H9 (cell line): Measurements from ENCODE around the gene CLEC4C. TPM values are rescaled to one million over a fixed set of nuclear protein-coding genes. Genes with fewer than 3 reads are reported as not detected.

Experiments used
- DNase-seq: peaks from one replicate; pipeline ENCODE4 v3.0.0-alpha.2; 2017
- H2AFZ ChIP-seq: one replicate; pipeline ENCODE4 v1.6.1; 2013; ENCODE audit warnings: mild to moderate bottlenecking, low read length, control low read depth, moderate library complexity
- H2AK5ac ChIP-seq: 2 replicates; pipeline ENCODE4 v1.6.1; 2013; ENCODE audit warnings: low read length, control low read depth, mixed read lengths; ENCODE audit not compliant: insufficient read length
- H2BK120ac ChIP-seq: one replicate; pipeline ENCODE4 v1.6.1; 2013; ENCODE audit warnings: low read depth, mild to moderate bottlenecking, low read length, control low read depth, inconsistent platforms; ENCODE audit not compliant: poor library complexity, severe bottlenecking
- H2BK12ac ChIP-seq: 2 replicates; pipeline ENCODE4 v1.6.1; 2013; ENCODE audit warnings: low read length, control low read depth, mixed read lengths, low read depth; ENCODE audit not compliant: insufficient read length
- H2BK15ac ChIP-seq: 2 replicates; pipeline ENCODE4 v1.6.1; 2013; ENCODE audit warnings: low read depth, low read length, control low read depth
- H2BK20ac ChIP-seq: one replicate; pipeline ENCODE4 v1.6.1; 2013; ENCODE audit warnings: low read depth, mild to moderate bottlenecking, low read length, control low read depth, inconsistent platforms; ENCODE audit not compliant: poor library complexity, severe bottlenecking
- H2BK5ac ChIP-seq: 2 replicates; pipeline ENCODE4 v1.6.1; 2013; ENCODE audit warnings: low read length, control low read depth, mixed read lengths; ENCODE audit not compliant: insufficient read length
- H3K14ac ChIP-seq: 2 replicates; pipeline ENCODE4 v1.6.1; 2013; ENCODE audit warnings: low read length, control low read depth; ENCODE audit not compliant: insufficient read depth
- H3K18ac ChIP-seq: 2 replicates; pipeline ENCODE4 v1.6.1; 2013; ENCODE audit warnings: low read depth, mild to moderate bottlenecking, mixed read lengths, low read length, control low read depth; ENCODE audit not compliant: insufficient read length
- H3K23ac ChIP-seq: 2 replicates; pipeline ENCODE4 v1.6.1; 2013; ENCODE audit warnings: low read length, control low read depth, mixed read lengths, low read depth; ENCODE audit not compliant: insufficient read length
- H3K23me2 ChIP-seq: 2 replicates; pipeline ENCODE4 v1.6.1; 2013; ENCODE audit warnings: low read depth, mild to moderate bottlenecking, mixed read lengths, low read length, control low read depth; ENCODE audit not compliant: insufficient read length, poor library complexity, severe bottlenecking
- H3K27ac ChIP-seq: 2 replicates; pipeline ENCODE4 v1.5.1; 2013; ENCODE audit warnings: low read length, control low read depth, mixed read lengths, low read depth; ENCODE audit not compliant: insufficient read length
- H3K27me3 ChIP-seq: 2 replicates; pipeline ENCODE4 v1.6.1; 2013; ENCODE audit warnings: low read length, control low read depth, inconsistent platforms; ENCODE audit not compliant: insufficient read depth
- H3K4ac ChIP-seq: 2 replicates; pipeline ENCODE4 v1.6.1; 2013; ENCODE audit warnings: low read depth, mild to moderate bottlenecking, control low read depth, inconsistent platforms, low read length, moderate library complexity
- H3K4me1 ChIP-seq: 2 replicates; pipeline ENCODE4 v1.6.1; 2013; ENCODE audit warnings: low read length, control low read depth, inconsistent platforms; ENCODE audit not compliant: insufficient read depth
- H3K4me2 ChIP-seq: 2 replicates; pipeline ENCODE4 v1.6.1; 2013; ENCODE audit warnings: low read length, control low read depth, mixed read lengths; ENCODE audit not compliant: insufficient read length, insufficient read depth
- H3K56ac ChIP-seq: 2 replicates; pipeline ENCODE4 v1.6.1; 2013; ENCODE audit warnings: low read depth, mild to moderate bottlenecking, mixed read lengths, low read length, control low read depth; ENCODE audit not compliant: insufficient read length
- H3K79me1 ChIP-seq: 2 replicates; pipeline ENCODE4 v1.6.1; 2013; ENCODE audit warnings: low read depth, mild to moderate bottlenecking, moderate library complexity, low read length, control low read depth, inconsistent platforms; ENCODE audit not compliant: insufficient read depth, poor library complexity, severe bottlenecking
- H3K79me2 ChIP-seq: 2 replicates; pipeline ENCODE4 v1.6.1; 2013; ENCODE audit warnings: low read length, control low read depth, inconsistent platforms; ENCODE audit not compliant: insufficient read depth
- H3K9ac ChIP-seq: 2 replicates; pipeline ENCODE4 v1.6.1; 2013; ENCODE audit warnings: low read length, control low read depth, mixed read lengths; ENCODE audit not compliant: insufficient read length; ENCODE audit errors: extremely low read depth
- H3K9me3 ChIP-seq: one replicate; pipeline ENCODE4 v1.6.1; 2013; ENCODE audit warnings: low read depth, low read length, inconsistent platforms; ENCODE audit not compliant: control insufficient read depth
- H3T11ph ChIP-seq: one replicate; pipeline ENCODE4 v1.6.1; 2013; ENCODE audit warnings: mild to moderate bottlenecking, low read length, control low read depth, inconsistent platforms
- H4K20me1 ChIP-seq: one replicate; pipeline ENCODE4 v1.6.1; 2013; ENCODE audit not compliant: control insufficient read depth, insufficient read length, insufficient read depth
- H4K5ac ChIP-seq: 2 replicates; pipeline ENCODE4 v1.6.1; 2013; ENCODE audit warnings: low read depth, mild to moderate bottlenecking, mixed read lengths, low read length, control low read depth; ENCODE audit not compliant: insufficient read length
- H4K8ac ChIP-seq: replicated peaks from 2 replicates; pipeline ENCODE4 v1.6.1; 2013; ENCODE audit warnings: low read length, control low read depth, mixed read lengths, low read depth; ENCODE audit not compliant: insufficient read length
- H4K91ac ChIP-seq: 2 replicates; pipeline ENCODE4 v1.6.1; 2013; ENCODE audit warnings: low read depth, mild to moderate bottlenecking, moderate library complexity, mixed read lengths, low read length, control low read depth; ENCODE audit not compliant: insufficient read length
- H3K27ac Mint-ChIP-seq, 3 experiments: 2 replicates in 2 of 3; 3 replicates in 1 of 3; pipeline ENCODE4 v1.8.0; 2020 to 2021; ENCODE audit warnings: mixed read lengths in 3 of 3, mild to moderate bottlenecking in 1 of 3, moderate library complexity in 1 of 3
- H3K27me3 Mint-ChIP-seq: 2 replicates; pipeline ENCODE4 v1.8.0; 2021; ENCODE audit warnings: low read depth, mild to moderate bottlenecking, moderate library complexity, mixed read lengths
- H3K36me3 Mint-ChIP-seq, 3 experiments: 2 replicates in 2 of 3; 3 replicates in 1 of 3; pipeline ENCODE4 v1.8.0; 2020 to 2021; ENCODE audit warnings: low read depth in 3 of 3, mixed read lengths in 3 of 3; ENCODE audit not compliant: insufficient read depth in 1 of 3
- H3K4me1 Mint-ChIP-seq, 2 experiments: 2 replicates each; pipeline ENCODE4 v1.8.0; 2020; ENCODE audit warnings: mixed read lengths in 2 of 2
- H3K4me3 Mint-ChIP-seq, 2 experiments: 2 replicates in 1 of 2; 3 replicates in 1 of 2; pipeline ENCODE4 v1.8.0; 2020 to 2021; ENCODE audit warnings: mild to moderate bottlenecking in 2 of 2, mixed read lengths in 2 of 2, moderate library complexity in 1 of 2
- H3K9me3 Mint-ChIP-seq, 2 experiments: 2 replicates in 1 of 2; 3 replicates in 1 of 2; pipeline ENCODE4 v1.8.0; 2020; ENCODE audit warnings: mild to moderate bottlenecking in 2 of 2, mixed read lengths in 2 of 2, moderate library complexity in 1 of 2
- WGBS: extraction: QIAGEN DNeasy Blood & Tissue Kit; methylation state at CpG from one replicate; pipeline ENCODE4 v1.1.7; 2013; ENCODE audit warnings: missing lambda C conversion rate, low lambda C conversion rate, mixed read lengths; ENCODE audit not compliant: insufficient read length; ENCODE audit errors: extremely low coverage; 5-methylcytosine and 5-hydroxymethylcytosine counted together
- total RNA-seq: library from RNA; stranded (reverse); gene quantifications from 2 replicates; pipeline ENCODE4 v1.2.1, GENCODE V29; 2021
- TF ChIP-seq, protein P1 (sequence below): fragments of 200-600 bp; sonication (generic); conservative IDR thresholded peaks from 3 replicates; pipeline ENCODE4 v1.8.0; 2021; ENCODE audit warnings: antibody characterized with exemption, mild to moderate bottlenecking

Gene CLEC4C
- total RNA-seq, 1 experiment from 2014 or later, result 0.26 TPM

DNA sequence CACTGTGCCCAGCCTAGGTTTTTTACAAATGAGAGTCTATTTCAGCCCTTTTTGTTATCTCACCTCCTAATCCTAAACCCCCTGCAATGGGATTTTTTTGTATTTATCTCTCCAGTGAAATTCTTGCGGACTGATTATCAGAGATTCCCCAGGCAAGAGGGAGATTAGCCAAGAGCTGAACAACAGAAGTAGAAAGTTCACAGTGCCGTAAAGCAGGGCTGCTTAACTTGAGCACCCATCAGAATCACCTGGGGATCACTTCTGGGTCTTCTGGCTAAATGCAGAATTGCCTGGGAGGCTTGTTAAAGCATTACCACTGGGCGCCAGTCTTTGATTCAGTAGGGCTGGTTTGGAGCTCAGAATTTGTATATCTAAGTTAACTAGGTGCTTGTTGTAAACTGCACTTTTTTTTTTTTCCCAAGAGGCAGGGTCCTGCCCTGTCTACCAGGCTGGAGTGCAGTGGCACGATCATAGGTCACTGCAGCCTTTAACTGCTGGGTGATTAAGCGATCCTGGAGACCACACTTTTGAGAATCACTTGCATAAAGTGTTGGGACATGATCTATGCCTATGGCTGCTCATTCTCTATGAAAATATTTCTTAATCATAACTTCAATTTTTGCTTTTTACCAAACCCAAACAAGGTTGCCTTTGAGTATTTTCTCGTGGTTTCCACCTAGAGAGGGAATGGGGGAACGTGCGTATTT is 37.1 kb downstream of the CLEC4C start:
- no peaks in the 10 kb centered on the region; a peak in 2 of 5 replicates for H3K9me3 Mint-ChIP-seq
- Histone ChIP-seq H3K56ac (no peak overlapping the region), H3K9ac (no peak overlapping the region), H3K4me1 (peaks cover 2% of the 10 kb centered on the region; the same call in 1 of the 2 replicates), H3K14ac (no peak overlapping the region), H3K79me1 (no peaks in the 10 kb centered on the region), H3K79me2 (no peaks in the 10 kb centered on the region), H4K5ac (no peak overlapping the region), H2AK5ac (no peak overlapping the region), H3K9me3 (no peaks in the 10 kb centered on the region), H3K23me2 (no peaks in the 10 kb centered on the region), H3T11ph (no peak overlapping the region), H2BK120ac (no peak overlapping the region), H3K18ac (no peak overlapping the region), H4K91ac (no peak overlapping the region), H2BK12ac (no peak overlapping the region), H3K27ac (no peak overlapping the region), H2BK5ac (no peak overlapping the region), H2BK20ac (no peak overlapping the region), H3K4me2 (no peak overlapping the region), H3K23ac (no peak overlapping the region), H2BK15ac (no peak overlapping the region), H3K4ac (no peak overlapping the region), H2AFZ (peak overlapping the region; percentile 40), H3K27me3 (no peaks in the 10 kb centered on the region), H4K8ac (no peak overlapping the region), H4K20me1 (no peaks in the 10 kb centered on the region)
- H3K4me1 Mint-ChIP-seq, result peaks cover 19 to 20% of the 10 kb centered on the region in 2 experiments
- H3K4me3 Mint-ChIP-seq, result no peak overlapping the region
- TF ChIP-seq, protein P1, sequence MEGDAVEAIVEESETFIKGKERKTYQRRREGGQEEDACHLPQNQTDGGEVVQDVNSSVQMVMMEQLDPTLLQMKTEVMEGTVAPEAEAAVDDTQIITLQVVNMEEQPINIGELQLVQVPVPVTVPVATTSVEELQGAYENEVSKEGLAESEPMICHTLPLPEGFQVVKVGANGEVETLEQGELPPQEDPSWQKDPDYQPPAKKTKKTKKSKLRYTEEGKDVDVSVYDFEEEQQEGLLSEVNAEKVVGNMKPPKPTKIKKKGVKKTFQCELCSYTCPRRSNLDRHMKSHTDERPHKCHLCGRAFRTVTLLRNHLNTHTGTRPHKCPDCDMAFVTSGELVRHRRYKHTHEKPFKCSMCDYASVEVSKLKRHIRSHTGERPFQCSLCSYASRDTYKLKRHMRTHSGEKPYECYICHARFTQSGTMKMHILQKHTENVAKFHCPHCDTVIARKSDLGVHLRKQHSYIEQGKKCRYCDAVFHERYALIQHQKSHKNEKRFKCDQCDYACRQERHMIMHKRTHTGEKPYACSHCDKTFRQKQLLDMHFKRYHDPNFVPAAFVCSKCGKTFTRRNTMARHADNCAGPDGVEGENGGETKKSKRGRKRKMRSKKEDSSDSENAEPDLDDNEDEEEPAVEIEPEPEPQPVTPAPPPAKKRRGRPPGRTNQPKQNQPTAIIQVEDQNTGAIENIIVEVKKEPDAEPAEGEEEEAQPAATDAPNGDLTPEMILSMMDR, result no peak
- H3K36me3 Mint-ChIP-seq, result no peaks in the 10 kb centered on the region
- peak overlapping the region in 2 of 3 experiments; percentile 1 to 84; a peak in 1 of 7 replicates for H3K27ac Mint-ChIP-seq
- WGBS, result no CpG with 5 or more reads among the region's 8 CpGs
- no peaks in the 10 kb centered on the region for H3K27me3 Mint-ChIP-seq
- no peak for DNase-seq
